Right forelimb (tissue), 1 donor: ENCODE data around the gene GNLY.
"Not testable (repeated sequence)": the region's sequence is repeated elsewhere in the genome, so short reads cannot be mapped to it uniquely, and the experiment has no call there.

Experiments
- DNase-seq: peaks from one replicate; pipeline ENCODE4 v3.0.0-alpha.2; 2018

GNLY gene

GRCh38 chr2:85711578-85712060 is 17.5 kb downstream of the GNLY start:
- no peak for DNase-seq

DNA sequence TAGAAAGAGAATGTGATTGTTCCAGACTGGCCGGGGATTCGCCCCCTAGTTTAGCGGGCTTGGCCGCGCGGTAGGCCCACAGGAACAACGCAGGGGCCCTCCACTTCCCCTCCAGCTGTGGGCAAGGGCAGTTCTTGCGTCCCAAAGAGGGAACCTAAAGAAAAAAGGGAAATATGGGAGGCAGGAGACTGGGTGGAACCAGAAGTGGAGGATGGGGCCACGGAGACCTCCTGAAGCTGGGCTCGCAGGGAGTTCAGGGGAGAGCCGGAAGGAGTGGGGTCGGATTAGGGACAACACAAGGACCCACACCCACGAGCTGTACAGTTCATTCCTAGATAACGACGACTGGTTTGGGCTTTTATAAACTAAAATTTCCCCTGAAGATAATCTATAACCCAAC is 18.2 kb downstream of the GNLY start:
- no peak for DNase-seq

DNA sequence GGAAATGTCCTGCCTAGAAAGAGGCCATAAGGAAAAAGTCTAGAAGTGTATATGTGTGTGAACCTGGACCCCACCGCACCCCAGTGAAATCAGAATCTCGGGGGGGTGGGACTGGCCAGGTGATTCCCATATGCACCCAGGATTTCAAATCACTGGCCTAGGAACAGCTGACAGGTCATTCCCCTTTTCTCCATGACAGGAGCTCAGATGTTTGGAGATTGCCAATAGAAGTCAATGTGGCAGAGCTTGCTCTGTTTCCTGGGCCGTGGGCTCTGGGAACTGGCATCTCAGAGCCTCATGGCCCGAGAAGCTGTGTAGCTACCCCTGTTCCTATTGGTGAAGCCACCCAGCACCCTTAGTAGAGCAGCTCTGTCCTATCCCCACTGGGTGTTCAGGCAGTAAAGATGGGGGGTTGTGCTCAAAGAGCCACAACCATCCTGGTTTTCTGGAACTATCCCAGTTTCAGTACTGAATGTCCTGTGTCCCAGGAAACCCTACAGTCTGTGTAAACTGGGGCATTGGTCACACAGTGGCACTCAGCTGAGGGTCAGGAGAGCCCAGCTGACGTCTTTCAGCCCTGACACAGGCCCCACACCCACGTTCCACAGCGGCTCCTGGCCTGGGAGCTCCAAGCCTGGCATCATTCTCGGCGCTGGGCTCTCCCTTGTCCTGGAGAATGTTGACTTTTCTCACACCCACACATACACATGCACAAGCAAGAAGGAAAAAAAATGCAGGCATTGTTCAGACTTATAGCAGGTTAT is 18.9 kb downstream of the GNLY start:
- no peak for DNase-seq

GRCh38 chr2:85713836-85714235 is 19.7 kb downstream of the GNLY start:
- DNase-seq, result no peak

DNA sequence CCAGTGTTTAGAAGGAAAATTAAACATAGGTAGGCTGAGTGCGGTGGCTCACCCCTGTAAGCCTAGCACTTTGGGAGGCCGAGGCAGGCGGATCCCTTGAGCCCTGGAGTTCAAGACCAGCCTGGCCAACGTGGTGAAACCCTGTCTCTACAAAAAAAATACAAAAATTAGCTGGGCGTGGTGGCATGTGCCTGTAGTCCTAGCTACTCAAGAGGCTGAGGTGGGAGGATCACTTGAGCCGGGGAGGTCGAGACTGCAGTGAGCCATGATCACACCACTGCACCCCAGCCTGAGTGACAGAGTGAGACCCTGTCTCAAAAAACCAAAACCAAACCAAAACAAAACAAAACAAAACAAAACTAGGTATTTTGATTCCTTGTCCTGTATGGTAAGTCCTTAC is 20.3 kb downstream of the GNLY start:
- not testable (repeated sequence) for DNase-seq

GRCh38 chr2:85714841-85715240 is 20.7 kb downstream of the GNLY start:
- DNase-seq, result no peak

DNA sequence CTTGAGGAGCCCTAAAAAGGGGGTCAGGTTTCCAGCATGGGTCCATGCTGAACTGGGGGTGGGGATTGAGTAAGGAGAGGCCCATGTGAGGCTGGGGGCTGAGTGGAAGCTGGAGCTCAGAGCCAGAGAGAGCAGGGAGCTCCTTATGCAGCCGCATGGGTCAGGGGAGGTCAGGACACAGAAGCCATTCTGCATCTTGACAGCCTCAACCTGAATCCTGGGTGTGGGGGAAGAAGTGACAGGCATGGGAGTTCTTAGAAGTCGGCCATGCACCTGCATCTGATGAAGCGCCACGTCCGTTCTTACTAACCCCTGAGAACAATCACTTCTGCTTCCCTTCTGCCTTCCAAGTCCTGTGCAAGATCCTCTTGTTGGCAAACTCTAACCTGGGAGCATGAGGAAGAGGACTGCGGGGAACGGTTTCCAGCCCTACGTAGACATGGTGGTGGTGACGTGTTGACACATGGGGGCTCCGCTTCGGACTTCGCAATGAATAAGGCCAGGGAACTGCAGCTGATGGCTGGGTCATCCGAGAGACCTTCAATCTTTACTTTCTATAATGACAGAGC is 22.3 kb downstream of the GNLY start:
- peak; percentile 34 for DNase-seq

- DNase-seq, result peak; percentile 13
Measured at GRCh38 chr2:85717308-85718008, 23.3 kb downstream of the GNLY start.

- peak; percentile 10 for DNase-seq
Measured at GRCh38 chr2:85718009-85718391, 23.8 kb downstream of the GNLY start.

DNA sequence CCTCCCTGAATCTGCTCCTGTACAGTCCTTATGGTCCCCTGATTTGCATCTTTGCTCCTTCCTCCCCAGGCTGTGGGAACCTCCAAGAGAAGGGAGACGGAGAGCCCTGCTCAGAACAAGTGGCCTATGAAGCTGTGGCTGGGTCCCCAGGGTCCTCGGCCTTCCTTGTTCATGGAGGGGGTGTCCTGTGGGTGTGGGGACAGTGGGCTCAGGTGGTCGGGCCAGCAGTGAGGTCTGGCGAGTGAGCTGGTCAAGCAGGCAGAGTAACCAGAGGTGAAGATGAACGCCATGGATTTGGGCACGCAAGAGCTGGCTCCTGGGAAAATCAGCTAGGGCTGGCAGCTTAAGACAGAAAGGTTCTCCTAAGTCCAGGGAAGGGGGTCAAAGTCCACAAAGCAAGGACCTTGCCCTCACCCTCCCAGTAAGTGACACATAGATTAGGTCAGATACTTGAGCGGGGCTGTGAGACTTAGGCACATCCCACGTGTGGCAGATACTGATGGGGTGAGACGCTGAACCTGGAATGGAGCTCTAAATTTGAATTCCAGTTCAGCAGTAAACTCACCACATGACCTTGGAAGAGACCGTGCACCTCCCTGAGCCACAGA is 24.8 kb downstream of the GNLY start:
- peak; percentile 25 for DNase-seq

GRCh38 chr2:85719609-85720240 is 25.6 kb downstream of the GNLY start:
- peak; percentile 25 for DNase-seq

DNA sequence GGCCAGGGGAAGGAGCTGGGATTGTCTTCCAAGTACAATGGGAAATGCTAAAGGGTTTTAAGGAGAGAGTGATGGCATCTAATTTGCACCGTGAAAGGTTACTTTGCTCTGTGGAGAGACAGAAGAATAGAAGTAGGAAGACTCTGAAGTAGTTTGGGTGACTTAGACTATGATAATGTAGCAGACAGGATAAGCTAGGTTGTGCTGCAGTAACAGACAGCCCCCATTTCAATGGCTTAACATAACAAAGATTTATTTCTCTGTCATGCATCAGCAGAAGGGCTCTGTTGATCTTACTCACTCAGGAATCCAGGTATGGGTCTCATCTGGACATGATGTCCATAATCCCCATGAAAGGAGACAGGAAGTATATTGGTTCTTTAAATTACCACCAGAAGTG is 26.4 kb downstream of the GNLY start:
- DNase-seq, result no peak

DNA sequence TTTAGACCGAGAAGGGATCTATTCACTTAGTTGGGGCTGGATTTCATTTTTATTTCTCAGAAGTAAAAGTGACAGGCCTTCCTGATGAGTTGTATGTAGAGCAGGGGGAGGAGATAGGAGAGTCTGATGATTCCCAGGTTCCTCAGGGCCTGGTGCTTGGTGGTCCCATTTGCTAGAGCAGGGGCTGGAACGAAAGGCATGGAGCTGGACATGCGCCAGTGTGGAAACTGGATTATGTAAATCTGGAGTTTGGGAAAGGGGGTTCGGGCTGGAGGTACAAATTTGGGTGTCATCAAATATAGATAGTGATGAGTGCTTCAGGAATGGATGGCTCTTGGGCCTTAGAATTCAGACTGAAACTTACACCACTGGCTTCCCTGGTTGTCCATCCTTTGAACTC is 27.5 kb downstream of the GNLY start:
- peak; percentile 22 for DNase-seq

GRCh38 chr2:85722519-85722918 is 28.4 kb downstream of the GNLY start:
- DNase-seq, result no peak

GRCh38 chr2:85723707-85724360 is 29.7 kb downstream of the GNLY start:
- DNase-seq, result no peak

GRCh38 chr2:85724731-85725181 is 30.6 kb downstream of the GNLY start:
- DNase-seq, result no peak

- DNase-seq, result no peak
Measured at GRCh38 chr2:85725451-85725850, 31.3 kb downstream of the GNLY start.

DNA sequence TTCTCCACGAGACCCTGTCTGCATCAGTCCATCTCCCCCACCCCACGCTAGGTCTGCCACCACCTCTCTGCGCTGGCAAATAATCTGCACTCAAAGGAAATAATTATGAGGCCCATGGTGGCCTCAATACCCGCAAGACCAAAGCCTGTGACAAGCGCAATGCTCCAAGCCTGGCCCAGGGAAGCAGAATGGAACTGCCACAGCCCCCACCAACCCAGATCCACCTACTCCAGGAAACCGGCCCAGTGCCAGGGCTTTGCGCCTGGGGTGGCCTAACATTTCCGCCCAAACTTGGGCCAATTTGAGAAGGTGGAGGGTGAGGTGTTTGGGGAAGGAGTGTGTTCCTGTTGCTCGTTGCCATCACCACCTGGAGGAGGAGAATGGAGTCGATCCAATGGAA is 33.6 kb downstream of the GNLY start:
- DNase-seq, result peak; percentile 35

GRCh38 chr2:85728342-85728741 is 34.2 kb downstream of the GNLY start:
- no peak for DNase-seq

- DNase-seq, result peak; percentile 95
Measured at GRCh38 chr2:85728883-85729824, 35.0 kb downstream of the GNLY start.

DNA sequence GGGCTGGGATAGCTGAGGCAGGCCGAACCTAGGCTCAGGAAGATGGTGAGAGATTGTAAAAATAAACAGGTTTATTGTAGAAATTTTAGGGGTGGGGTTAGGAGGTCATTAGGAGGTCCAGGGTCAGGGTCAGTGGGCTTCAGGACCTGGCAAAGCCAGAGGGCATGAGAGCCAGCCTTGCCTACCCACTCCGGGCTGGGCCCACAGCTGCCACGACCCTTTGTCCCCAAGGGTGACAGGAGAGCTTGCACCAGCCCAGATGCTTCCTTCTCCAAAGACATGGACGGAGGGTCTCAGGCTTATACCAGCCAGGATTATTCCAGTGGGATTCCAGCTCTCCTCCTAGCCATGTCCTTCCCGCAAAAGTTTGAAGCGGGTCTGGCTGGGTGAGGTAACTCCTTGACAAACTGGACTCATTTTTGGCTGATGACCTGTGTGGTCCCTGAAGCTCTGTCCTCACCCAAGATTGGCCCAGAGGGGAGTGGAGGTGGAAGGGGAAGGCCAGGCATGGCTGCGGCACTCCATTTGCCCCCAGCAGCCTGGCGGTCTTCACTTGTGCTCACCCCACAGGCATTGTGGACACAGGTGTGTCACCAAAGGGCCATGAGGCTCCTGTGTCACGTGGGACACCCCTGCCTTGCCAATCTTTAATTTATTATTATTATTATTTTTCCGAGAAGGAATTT is 35.8 kb downstream of the GNLY start:
- no peak for DNase-seq
